HEK293T (cell line): ENCODE data around the gene CNST.

ENCODE experiments used
- FOXA1 ChIP-seq: fragments of 450-650 bp; IDR thresholded peaks from 2 replicates; pipeline ENCODE4 v1.6.1; 2016; ENCODE audit warnings: mild to moderate bottlenecking
- FOXM1 ChIP-seq: fragments of 450-650 bp; IDR thresholded peaks from 2 replicates; pipeline ENCODE4 v1.6.1; 2017; ENCODE audit warnings: mild to moderate bottlenecking, borderline replicate concordance
- NFRKB ChIP-seq: fragments of 450-650 bp; IDR thresholded peaks from 2 replicates; pipeline ENCODE4 v1.6.1; 2016; ENCODE audit warnings: mild to moderate bottlenecking, moderate library complexity

DNA sequence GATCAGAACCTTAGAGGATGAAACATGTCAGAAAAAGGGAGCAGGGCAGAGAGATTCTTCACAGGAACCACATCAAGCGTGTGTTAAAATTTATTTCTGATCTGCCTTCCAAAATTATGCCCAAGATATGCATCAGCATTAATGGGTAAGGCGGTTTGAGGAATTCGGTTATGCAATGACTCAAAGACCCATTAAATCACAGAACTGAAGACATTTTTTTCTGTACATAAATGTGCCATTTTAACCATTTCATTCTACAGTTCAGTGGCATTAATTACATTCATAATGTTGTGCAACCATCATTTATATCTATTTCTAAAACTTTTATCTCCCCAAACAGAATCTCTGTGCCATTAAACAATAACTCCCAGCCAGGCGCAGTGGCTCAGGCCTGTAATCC, 43.4 kb downstream of the CNST start:
- TF ChIP-seq NFRKB, result no peak
- no peak for TF ChIP-seq FOXA1
- TF ChIP-seq FOXM1, result no peak
